ENCODE measurements around the gene RILPL1. TPM values are rescaled to one million over a fixed set of nuclear protein-coding genes. Genes with fewer than 3 reads are reported as not detected.
"Not testable (repeated sequence)": the region's sequence is repeated elsewhere in the genome, so short reads cannot be mapped to it uniquely, and the experiment has no call there.

The RILPL1 gene
- total and polyA plus RNA-seq, 4 donors, result 1.3 to 2.7 (median 2.1) TPM

GRCh38 chr12:123571343-123571813, 37.9 kb upstream of the RILPL1 start:
- Histone ChIP-seq H3K9ac (ENCODE audit: low read depth in 1 of 2, low read length in 2 of 2) (no peak overlapping the region), H3K4me1 (ENCODE audit: control insufficient read depth in 4 of 4, insufficient read depth in 4 of 4, low read length in 3 of 4) (no peaks in the 10 kb centered on the region), H3K27ac (ENCODE audit: low read depth in 1 of 2, low read length in 2 of 2) (no peak overlapping the region), H3K4me3 (ENCODE audit: low read depth in 1 of 3, low read length in 3 of 3) (no peak overlapping the region), H3K36me3 (ENCODE audit: control insufficient read depth in 4 of 4, insufficient read depth in 3 of 4, low read depth in 1 of 4, low read length in 3 of 4) (no peaks in the 10 kb centered on the region), H3K27me3 (ENCODE audit: control insufficient read depth in 4 of 4, insufficient read depth in 4 of 4, low read length in 3 of 4) (no peaks in the 10 kb centered on the region), H3K9me3 (ENCODE audit: control insufficient read depth in 4 of 4, low read length in 3 of 4) (no peaks in the 10 kb centered on the region)
- WGBS, result 34% methylated on average over 4 of the region's 4 CpGs
- DNase-seq (ENCODE audit: low spot score), result no peak
- TF ChIP-seq, protein P1, sequence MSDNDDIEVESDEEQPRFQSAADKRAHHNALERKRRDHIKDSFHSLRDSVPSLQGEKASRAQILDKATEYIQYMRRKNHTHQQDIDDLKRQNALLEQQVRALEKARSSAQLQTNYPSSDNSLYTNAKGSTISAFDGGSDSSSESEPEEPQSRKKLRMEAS (IDR thresholded peaks at IDR 0.05), result no peak
- TF ChIP-seq REST (IDR thresholded peaks at IDR 0.05), result no peak
- TF ChIP-seq ATF3 (IDR thresholded peaks at IDR 0.05), result no peak
- TF ChIP-seq JUND (IDR thresholded peaks at IDR 0.05), result no peak
- no peak for TF ChIP-seq EGR1 (IDR thresholded peaks at IDR 0.05; ENCODE audit: low read depth in 2 of 2)
- no peak for TF ChIP-seq RAD21 (IDR thresholded peaks at IDR 0.05)
- no peak for TF ChIP-seq HNF4A (conservative IDR thresholded peaks at IDR 0.05)

DNA sequence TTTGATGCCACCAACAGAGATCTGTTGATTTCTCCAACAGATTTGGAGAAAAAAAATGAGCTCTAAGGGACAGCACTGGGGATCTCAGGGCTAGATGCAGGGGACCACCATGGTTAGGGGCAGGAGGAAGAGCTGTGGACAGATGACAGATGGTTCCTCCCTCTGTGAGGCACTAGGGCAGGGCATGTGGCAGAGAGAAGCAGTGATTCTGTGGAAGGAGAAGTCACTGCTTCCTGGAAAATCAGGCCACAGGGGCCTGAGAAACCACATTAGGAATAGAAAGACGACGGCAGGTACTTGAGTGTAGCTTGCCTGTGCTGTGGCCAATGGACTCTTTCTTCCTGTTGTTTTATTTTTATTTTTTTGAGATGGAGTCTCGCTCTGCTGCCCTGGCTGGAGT, 25.9 kb upstream of the RILPL1 start:
- DNase-seq (ENCODE audit: low spot score), result no peak
- Histone ChIP-seq H3K27me3 (ENCODE audit: control insufficient read depth in 4 of 4, insufficient read depth in 4 of 4, low read length in 3 of 4) (no peaks in the 10 kb centered on the region), H3K27ac (ENCODE audit: low read depth in 1 of 2, low read length in 2 of 2) (no peak overlapping the region), H3K9ac (ENCODE audit: low read depth in 1 of 2, low read length in 2 of 2) (no peak overlapping the region), H3K9me3 (ENCODE audit: control insufficient read depth in 4 of 4, low read length in 3 of 4) (no peaks in the 10 kb centered on the region), H3K36me3 (ENCODE audit: control insufficient read depth in 4 of 4, insufficient read depth in 3 of 4, low read depth in 1 of 4, low read length in 3 of 4) (no peaks in the 10 kb centered on the region), H3K4me1 (ENCODE audit: control insufficient read depth in 4 of 4, insufficient read depth in 4 of 4, low read length in 3 of 4) (no peaks in the 10 kb centered on the region), H3K4me3 (ENCODE audit: low read depth in 1 of 3, low read length in 3 of 3) (no peak overlapping the region)
- WGBS, result 84% methylated on average over 3 of the region's 3 CpGs
- TF ChIP-seq NR2F2 (IDR thresholded peaks at IDR 0.05), result no peak
- TF ChIP-seq CTCF (IDR thresholded peaks at IDR 0.05; ENCODE audit: low read depth, low read length, missing input control), result no peak
- TF ChIP-seq TAF1 (conservative IDR thresholded peaks at IDR 0.05), result no peak
- no peak for TF ChIP-seq YY1 (IDR thresholded peaks at IDR 0.05)
- TF ChIP-seq RXRA (IDR thresholded peaks at IDR 0.05), result no peak

DNA sequence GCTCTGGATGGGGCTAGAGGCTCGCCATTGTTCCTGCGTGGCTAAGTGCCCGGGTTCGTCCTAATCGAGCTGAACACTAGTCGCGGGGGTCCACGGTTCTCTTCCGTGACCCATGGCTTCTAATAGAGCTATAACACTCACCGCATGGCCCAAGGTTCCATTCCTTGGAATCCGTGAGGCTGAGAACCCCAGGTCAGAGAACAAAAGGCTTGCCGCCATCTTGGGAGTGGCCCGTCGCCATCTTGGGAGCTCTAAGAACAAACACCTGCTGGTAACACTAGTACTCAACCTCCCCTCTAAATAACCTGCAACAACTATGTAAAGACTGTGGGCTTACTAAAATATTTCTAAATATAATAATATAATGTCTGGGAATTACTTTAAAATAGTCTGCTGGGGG, 25.0 kb upstream of the RILPL1 start:
- not testable (repeated sequence) for H3K4me1 ChIP-seq (ENCODE audit: control insufficient read depth in 4 of 4, insufficient read depth in 4 of 4, low read length in 3 of 4); H3K9me3 ChIP-seq (ENCODE audit: control insufficient read depth in 4 of 4, low read length in 3 of 4); H3K4me3 ChIP-seq (ENCODE audit: low read depth in 1 of 3, low read length in 3 of 3); H3K36me3 ChIP-seq (ENCODE audit: control insufficient read depth in 4 of 4, insufficient read depth in 3 of 4, low read depth in 1 of 4, low read length in 3 of 4); H3K9ac ChIP-seq (ENCODE audit: low read depth in 1 of 2, low read length in 2 of 2); H3K27me3 ChIP-seq (ENCODE audit: control insufficient read depth in 4 of 4, insufficient read depth in 4 of 4, low read length in 3 of 4); H3K27ac ChIP-seq (ENCODE audit: low read depth in 1 of 2, low read length in 2 of 2); DNase-seq (ENCODE audit: low spot score)
- WGBS, result 95% methylated on average over 14 of the region's 14 CpGs

- not testable (repeated sequence) for DNase-seq (ENCODE audit: low spot score); H3K9ac ChIP-seq (ENCODE audit: low read depth in 1 of 2, low read length in 2 of 2); H3K9me3 ChIP-seq (ENCODE audit: control insufficient read depth in 4 of 4, low read length in 3 of 4); H3K4me3 ChIP-seq (ENCODE audit: low read depth in 1 of 3, low read length in 3 of 3); H3K27me3 ChIP-seq (ENCODE audit: control insufficient read depth in 4 of 4, insufficient read depth in 4 of 4, low read length in 3 of 4); H3K27ac ChIP-seq (ENCODE audit: low read depth in 1 of 2, low read length in 2 of 2); H3K4me1 ChIP-seq (ENCODE audit: control insufficient read depth in 4 of 4, insufficient read depth in 4 of 4, low read length in 3 of 4); H3K36me3 ChIP-seq (ENCODE audit: control insufficient read depth in 4 of 4, insufficient read depth in 3 of 4, low read depth in 1 of 4, low read length in 3 of 4)
- 81% methylated on average over 5 of the region's 5 CpGs for WGBS
Measured at GRCh38 chr12:123554843-123555242, 21.3 kb upstream of the RILPL1 start.

DNA sequence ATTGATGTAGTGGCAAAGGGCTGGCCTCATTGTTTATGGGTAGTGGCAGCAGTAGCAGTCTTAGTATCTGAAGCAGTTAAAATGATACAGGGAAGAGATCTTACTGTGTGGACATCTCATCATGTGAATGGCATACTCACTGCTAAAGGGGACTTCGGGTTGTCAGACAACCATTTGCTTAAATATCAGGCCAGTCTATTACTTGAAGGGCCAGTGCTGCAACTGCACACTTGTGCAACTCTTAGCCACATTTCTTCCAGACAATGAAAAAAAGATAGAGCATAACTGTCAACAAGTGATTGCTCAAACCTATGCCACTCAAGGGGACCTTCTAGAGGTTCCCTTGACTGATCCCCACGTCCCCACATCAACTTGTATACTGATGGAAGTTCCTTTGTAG, 20.6 kb upstream of the RILPL1 start:
- 64% methylated on average over 2 of the region's 2 CpGs for WGBS
- not testable (repeated sequence) for H3K4me1 ChIP-seq (ENCODE audit: control insufficient read depth in 4 of 4, insufficient read depth in 4 of 4, low read length in 3 of 4); H3K27me3 ChIP-seq (ENCODE audit: control insufficient read depth in 4 of 4, insufficient read depth in 4 of 4, low read length in 3 of 4); H3K27ac ChIP-seq (ENCODE audit: low read depth in 1 of 2, low read length in 2 of 2); DNase-seq (ENCODE audit: low spot score); H3K9me3 ChIP-seq (ENCODE audit: control insufficient read depth in 4 of 4, low read length in 3 of 4); H3K36me3 ChIP-seq (ENCODE audit: control insufficient read depth in 4 of 4, insufficient read depth in 3 of 4, low read depth in 1 of 4, low read length in 3 of 4); H3K9ac ChIP-seq (ENCODE audit: low read depth in 1 of 2, low read length in 2 of 2); H3K4me3 ChIP-seq (ENCODE audit: low read depth in 1 of 3, low read length in 3 of 3)
